ENCODE results near the gene GPR160.

GRCh38 chr3:170040418-170040817, 2.6 kb downstream of the GPR160 start:
- no peak for TF ChIP-seq CTCF (IDR thresholded peaks at IDR 0.05)
- no peak for TF ChIP-seq POLR2A (IDR thresholded peaks at IDR 0.05)

Measured in lower leg skin (tissue), 3 donors.